DLD1 (cell line): ENCODE results near the gene BPIFB6.

Source experiments
- in situ Hi-C: cut with HindIII; loops from 2 replicates; pipeline ENCODE4 v1.10.0; 2017; ENCODE audit warnings: low sequenced_read_pairs

Gene BPIFB6

DNA sequence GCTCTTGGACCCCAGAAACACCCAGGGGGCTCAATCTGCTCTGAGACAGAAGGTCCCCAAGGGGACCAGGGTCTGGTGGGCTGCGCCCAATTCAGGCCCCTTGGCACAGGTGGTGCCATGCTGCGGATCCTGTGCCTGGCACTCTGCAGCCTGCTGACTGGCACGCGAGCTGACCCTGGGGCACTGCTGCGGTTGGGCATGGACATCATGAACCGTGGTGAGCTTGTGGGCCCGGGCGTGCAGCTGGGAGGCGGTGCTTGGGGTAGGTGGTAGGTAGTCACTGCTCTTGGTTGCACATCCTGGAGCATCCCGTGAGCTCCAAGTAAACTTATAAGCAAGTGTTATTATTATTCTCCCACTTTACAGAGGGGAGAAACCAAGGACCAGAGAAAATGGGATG, at the start of gene BPIFB6:
Gene BPIFB6, plus strand, starts transcription at position 118 of the 400 bp plus-strand sequence. Its CDS starts 0 bp downstream, at position 118.
- in situ Hi-C loops, result no loop called here

- in situ Hi-C loops, result no loop called here
Observed at GRCh38 chr20:32982617-32983458, 48.6 kb upstream of the BPIFB6 start.

- in situ Hi-C loops, result no loop called here
Observed at GRCh38 chr20:32983459-32984112, 47.9 kb upstream of the BPIFB6 start.

GRCh38 chr20:32984196-32984595, 47.3 kb upstream of the BPIFB6 start:
- in situ Hi-C loops, result no loop called here

DNA sequence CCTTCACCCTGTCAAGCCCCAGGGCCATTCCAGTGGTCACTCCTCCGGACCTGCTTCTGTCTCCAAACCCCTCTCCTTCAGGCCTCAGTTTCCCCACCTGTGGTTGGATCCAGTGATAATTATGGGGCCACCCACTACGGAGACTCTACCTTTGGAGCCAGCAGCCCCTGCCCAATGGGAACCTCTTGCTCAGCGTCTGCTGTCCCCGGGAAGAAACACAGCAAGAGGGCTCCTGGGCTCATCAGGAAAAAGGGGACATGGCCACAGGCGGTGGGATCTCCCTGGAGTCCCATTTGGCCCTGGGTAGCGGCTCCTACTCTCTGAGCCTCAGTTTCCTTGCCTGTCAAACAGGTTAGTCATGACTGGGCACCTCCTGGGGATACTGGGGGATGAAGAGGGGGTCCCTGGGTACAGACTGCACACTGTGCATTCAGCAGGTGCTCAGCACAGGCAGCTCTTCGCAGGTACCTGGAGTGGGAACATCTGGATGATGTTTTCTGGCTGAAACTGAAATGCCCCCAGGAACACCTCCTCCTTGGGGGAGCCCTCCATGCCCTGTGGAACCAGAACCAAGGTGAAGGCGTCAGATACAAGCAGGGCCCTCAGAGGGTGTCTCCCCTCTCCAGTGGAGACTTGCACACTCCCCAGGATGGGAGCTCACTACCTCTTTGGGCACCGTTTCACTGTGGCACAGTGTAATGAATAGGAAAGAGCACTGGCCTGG, 46.7 kb upstream of the BPIFB6 start:
- in situ Hi-C loops, result no loop called here

DNA sequence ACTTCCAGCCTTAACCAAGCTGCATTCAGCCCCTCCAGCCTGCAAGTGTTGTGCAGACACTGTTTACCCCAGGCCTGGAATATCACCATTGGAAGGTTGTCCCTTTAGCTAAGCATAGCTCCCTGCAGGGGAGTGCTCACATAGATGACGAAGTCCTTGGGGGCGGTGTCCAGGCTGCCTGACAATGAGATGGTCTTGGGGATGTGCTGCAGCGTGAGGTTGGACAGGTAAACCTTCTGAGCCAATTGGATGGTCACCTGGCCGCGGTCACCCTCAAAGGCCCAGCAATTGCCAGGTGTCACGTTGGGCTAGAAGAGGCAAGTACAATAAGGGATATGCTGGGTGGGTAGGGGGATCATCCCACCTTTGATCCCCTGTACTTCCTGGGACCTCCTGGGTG, 45.9 kb upstream of the BPIFB6 start:
- in situ Hi-C loops, result no loop called here

GRCh38 chr20:32986331-32986966, 45.0 kb upstream of the BPIFB6 start:
- in situ Hi-C loops, result no loop called here

GRCh38 chr20:32987044-32987825, 44.2 kb upstream of the BPIFB6 start:
- in situ Hi-C loops, result no loop called here

DNA sequence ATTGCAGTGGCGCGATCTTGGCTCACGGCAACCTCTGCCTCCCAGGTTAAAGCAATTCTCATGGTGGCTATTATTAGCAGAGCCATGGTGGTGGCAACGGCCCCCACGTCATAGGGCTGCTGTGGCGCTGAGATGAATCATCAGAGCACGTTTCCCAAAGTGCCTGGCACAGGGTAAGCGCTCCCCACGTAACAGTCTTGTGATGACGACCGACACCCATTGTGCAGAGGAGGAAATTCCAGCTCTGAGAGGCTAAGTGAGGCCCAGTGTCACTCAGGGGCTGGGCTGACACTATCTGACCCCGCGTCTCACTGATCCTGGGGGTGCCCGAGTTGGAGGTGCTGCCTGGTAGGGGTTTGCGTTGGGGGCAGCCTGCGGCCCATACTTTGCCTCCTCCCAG, 43.4 kb upstream of the BPIFB6 start:
- in situ Hi-C loops, result no loop called here

DNA sequence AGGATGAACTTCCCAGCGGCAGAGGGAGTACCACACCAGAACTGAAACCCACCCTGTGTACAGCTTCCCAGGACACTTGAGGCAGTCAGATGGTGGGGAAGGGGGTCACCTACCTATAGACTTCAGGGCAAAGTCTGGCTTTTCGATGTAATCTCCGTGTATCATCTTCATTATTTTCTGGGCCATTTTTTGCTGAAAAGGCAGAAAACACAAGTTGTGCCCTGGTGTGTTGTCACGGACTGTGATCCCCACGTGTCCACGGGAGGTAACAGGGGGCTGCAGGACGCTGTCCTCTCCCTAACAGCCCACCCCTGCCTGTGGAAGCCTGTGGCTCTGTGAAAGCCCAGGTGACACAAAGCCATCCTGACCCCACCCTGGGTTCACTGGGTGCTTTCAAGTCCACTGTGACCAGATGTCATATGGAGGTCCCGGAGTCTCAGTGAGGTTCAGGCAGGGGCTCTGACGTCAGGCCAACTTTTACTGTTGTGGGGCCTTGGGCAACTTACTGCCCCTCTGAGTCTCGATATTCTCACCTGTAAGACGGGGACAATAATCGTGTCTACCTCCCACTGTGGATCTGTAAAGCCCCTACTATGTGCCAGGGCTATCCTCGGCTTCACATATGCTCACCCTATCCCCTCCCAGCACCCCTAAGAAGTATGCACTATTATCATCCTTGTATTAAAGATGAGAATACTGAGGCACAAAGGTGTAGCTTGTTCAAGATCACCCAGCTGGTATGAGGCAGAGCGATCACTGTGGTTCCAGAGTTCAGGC, 41.8 kb upstream of the BPIFB6 start:
- in situ Hi-C loops, result no loop called here

DNA sequence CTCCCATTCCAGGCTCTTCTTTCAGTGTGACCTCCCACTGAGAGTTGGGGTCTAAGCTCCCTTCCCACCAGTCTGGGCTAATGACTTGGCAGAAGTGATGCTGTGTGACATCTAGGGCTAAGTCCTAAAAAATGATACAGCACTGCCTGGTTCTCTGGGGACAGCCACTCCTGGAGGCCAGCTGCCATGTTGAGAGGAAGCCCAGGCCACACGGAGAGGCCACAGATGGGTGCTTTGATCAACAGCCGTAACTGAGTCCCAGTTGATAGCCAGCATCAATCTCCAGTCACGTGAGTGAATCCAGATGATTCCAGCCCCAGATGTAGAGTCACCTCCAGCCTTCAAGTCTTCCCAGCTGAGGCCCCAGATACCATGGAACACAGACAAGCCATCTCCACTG, 41.0 kb upstream of the BPIFB6 start:
- in situ Hi-C loops, result no loop called here

DNA sequence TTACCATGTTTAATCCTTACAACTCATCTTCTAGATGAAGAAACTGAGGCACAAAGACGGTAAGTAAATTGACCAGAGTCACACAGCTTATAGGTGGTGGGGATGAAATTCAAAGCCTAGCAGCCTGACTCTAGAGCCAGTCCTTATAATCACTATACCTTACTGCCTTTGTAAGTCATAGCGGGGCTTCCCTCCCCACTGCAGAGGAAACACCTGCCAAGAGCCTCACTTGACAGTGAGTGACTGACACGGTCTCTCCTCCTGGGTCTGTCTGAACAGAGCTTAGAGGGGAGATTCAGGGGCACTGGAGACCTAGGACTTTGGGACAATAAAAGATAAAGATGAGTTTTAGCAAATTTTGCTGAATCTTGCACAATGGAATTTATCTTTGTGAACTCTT, 40.1 kb upstream of the BPIFB6 start:
- in situ Hi-C loops, result no loop called here

DNA sequence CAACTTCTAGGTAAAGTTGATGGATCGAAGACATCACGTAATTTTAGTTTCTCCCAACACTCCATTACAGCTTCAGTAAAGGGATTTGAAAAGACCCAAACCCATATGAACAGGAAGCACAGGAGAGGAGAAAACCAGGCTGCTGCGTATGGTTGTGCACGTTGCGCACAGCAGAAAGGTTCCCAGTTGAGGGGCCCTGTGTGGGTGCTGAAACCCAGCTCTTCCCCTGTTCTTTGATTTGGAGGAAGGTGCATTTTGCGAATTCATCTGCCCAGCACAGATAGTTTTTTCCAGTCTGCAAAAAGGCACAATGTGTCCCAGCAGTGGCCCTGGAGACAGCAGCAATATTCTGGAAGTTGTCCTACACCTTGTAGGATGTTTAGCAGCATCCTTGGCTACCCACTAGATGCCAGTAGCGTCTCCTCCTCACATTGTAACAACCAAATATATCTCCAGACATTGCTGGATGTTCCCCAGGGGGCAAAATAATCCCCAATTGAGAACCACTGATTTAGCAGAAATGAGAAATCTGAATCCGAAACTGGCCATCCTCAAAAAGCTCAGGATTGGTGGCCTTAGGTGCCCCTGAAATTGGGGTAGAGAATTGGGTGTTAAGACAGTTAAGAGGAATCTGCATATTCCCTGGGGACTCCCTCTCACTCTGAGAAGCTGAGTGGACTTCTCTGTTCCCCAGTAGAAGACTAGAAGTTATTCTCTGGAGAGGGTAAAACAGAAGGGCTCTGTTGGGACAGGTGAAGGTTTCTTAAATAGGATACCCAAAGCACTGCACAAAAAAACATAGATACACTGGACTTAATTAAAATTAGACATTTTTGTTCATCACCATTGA, 39.4 kb upstream of the BPIFB6 start:
- in situ Hi-C loops, result no loop called here

DNA sequence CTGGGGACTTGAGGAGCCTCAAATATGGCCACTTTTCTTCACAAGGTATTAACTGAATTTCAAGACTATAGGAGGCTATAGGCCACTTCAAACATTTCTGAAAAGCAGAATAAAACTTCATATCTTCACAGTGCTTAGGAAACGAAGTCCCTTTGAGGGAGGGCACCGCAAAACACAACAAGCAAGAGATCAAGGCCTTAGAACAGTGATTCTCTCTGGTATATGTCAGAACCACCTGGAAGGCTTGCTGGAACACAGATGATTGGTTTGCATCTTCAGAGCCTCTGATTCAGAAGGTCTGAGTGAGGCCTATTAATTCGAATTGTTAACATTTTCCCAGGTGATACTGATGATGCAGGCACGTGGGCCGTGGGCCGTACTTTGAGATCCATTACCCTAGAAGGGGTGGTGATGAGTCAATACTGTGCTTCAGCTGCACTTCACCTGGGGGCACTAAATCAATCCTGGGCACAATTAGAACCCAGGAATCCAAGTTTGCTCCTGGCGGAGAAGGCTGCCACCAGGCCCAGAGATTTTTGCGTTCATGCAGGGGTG, 37.9 kb upstream of the BPIFB6 start:
- in situ Hi-C loops, result no loop called here

DNA sequence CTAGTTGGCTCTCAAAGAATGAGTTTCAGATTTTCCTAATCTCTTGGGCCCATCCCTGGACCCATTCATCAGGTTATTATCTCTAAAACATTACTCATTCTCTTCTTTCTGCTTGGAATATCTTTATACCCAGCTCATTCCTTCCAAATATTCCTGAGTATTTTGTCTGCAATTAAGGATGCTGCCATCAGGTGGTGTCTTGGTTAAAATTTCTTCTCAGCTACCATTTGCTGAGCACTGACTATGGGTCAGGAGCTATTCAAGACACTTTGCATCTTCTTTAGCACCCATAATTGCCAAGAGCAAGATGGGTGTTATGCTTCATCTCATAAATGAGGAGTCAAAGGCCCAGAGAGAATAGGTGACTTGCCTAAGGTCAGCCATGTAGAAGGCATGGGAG, 35.6 kb upstream of the BPIFB6 start:
- in situ Hi-C loops, result no loop called here

- in situ Hi-C loops, result no loop called here
Observed at GRCh38 chr20:32997431-32997830, 34.0 kb upstream of the BPIFB6 start.

- in situ Hi-C loops, result no loop called here
Observed at GRCh38 chr20:32999603-33000250, 31.7 kb upstream of the BPIFB6 start.
